Calu3 (cell line): ENCODE results near the gene PPIA. TPM values are rescaled to one million over a fixed set of nuclear protein-coding genes. Genes with fewer than 3 reads are reported as not detected.
A peak's percentile ranks its signal among the peaks of the same experiment; 100 is the strongest.

ENCODE experiments used
- BruUV-seq: library from RNA; stranded (reverse); fragments of 400-500 nt; replicated peaks from 2 replicates; lab custom pipeline; 2021; lab: Mats Ljungman, UMichigan
- CTCF ChIA-PET: fragments of 300-600 bp; sonication (Branson Sonifier 250); formaldehyde crosslinking; loops from one replicate; lab custom pipeline; 2022; ENCODE audit warnings: antibody characterized with exemption; lab: Charles Lee
- DNase-seq: peaks from one replicate; pipeline ENCODE4 v3.0.0; 2022
- H3K27ac Mint-ChIP-seq: one replicate; pipeline ENCODE4 v1.8.0; 2022; ENCODE audit warnings: mixed read lengths; ENCODE audit not compliant: unreplicated experiment
- H3K27me3 Mint-ChIP-seq: one replicate; pipeline ENCODE4 v1.8.0; 2022; ENCODE audit warnings: mixed read lengths; ENCODE audit not compliant: unreplicated experiment
- H3K36me3 Mint-ChIP-seq: one replicate; pipeline ENCODE4 v1.8.0; 2022; ENCODE audit warnings: mild to moderate bottlenecking, moderate library complexity, mixed read lengths; ENCODE audit not compliant: insufficient read depth, unreplicated experiment
- H3K4me1 Mint-ChIP-seq: one replicate; pipeline ENCODE4 v1.8.0; 2022; ENCODE audit warnings: mild to moderate bottlenecking, low read depth, mixed read lengths; ENCODE audit not compliant: unreplicated experiment
- H3K4me3 Mint-ChIP-seq: one replicate; pipeline ENCODE4 v1.8.0; 2022; ENCODE audit warnings: mild to moderate bottlenecking, low read depth, moderate library complexity, mixed read lengths; ENCODE audit not compliant: unreplicated experiment
- H3K9me3 Mint-ChIP-seq: one replicate; pipeline ENCODE4 v1.8.0; 2022; ENCODE audit warnings: low read depth, mixed read lengths; ENCODE audit not compliant: unreplicated experiment
- intact Hi-C: fragments of 100-400 bp; cut with micrococcal nuclease; formaldehyde crosslinking; loops from one replicate; pipeline ENCODE4 v1.10.0; 2022; ENCODE audit not compliant: unreplicated experiment
- total RNA-seq: library from RNA; stranded (reverse); gene quantifications from 2 replicates; pipeline ENCODE4 v1.2.3, GENCODE V29; 2022
- TF ChIP-seq, protein P1 (sequence below): fragments of 200-600 bp; IDR thresholded peaks from one replicate; pipeline ENCODE4 v1.8.0; 2022; ENCODE audit warnings: antibody characterized with exemption; ENCODE audit not compliant: unreplicated experiment

The PPIA gene
- total RNA-seq, 1 experiment from 2014 or later: 3,069 TPM

DNA sequence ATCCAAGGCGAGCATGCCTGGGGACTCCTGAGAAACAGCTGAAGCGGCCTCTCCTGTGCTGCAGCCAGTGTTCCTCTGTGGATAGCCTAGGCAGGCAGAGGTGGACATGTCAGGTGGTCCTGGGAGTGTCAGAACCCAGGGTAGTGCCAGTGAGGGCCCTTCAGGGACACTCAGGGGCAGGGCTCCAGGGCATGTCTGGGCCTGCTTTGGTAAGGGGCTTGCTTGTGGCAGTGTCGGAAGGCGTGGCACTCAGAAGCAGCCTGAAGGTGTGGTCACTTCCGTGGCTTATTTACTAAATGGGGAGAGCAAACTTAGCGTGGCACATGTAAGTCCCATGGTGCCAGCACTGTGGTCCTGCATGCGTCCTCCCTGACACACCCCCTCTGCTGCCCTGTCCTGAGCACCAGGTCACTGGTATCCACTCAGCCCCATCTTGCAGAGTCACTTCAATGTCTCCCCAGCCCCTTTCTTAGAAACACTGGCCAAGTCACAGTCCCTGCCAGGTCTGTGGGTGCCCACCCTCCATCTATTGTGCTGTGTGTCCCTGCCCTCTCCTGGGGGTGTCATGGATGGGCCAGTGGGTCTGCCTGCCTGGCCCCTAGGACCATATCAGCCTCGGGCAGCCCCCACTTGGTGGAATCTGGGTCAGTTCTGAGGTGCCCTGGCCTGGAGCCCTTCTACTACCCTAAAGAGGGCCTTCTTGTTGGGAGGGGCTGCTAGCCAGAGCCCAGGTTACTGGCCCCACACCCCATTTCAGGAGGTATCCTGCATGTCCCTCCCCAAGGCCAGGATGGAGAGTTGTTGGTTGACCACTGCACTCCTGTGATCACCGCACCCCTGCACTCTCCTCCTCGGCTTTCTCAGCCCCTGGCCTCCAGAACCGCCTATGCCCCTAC, 41.4 kb upstream of the PPIA start:
- Mint-ChIP-seq H3K27me3 (no peaks in the 10 kb centered on the region), H3K9me3 (no peaks in the 10 kb centered on the region), H3K4me3 (no peak overlapping the region), H3K4me1 (peaks cover 34% of the 10 kb centered on the region), H3K36me3 (peaks cover 58% of the 10 kb centered on the region), H3K27ac (peak overlapping the region; percentile 27)
- intact Hi-C loops: loop anchor here (5.0 kb wide), 1 partner anchor 92 kb away; the partner anchor contains the start of gene H2AZ2
- CTCF ChIA-PET: no interaction called here
- no peak for DNase-seq
- BruUV-seq: no TSS peak
- TF ChIP-seq, protein P1, sequence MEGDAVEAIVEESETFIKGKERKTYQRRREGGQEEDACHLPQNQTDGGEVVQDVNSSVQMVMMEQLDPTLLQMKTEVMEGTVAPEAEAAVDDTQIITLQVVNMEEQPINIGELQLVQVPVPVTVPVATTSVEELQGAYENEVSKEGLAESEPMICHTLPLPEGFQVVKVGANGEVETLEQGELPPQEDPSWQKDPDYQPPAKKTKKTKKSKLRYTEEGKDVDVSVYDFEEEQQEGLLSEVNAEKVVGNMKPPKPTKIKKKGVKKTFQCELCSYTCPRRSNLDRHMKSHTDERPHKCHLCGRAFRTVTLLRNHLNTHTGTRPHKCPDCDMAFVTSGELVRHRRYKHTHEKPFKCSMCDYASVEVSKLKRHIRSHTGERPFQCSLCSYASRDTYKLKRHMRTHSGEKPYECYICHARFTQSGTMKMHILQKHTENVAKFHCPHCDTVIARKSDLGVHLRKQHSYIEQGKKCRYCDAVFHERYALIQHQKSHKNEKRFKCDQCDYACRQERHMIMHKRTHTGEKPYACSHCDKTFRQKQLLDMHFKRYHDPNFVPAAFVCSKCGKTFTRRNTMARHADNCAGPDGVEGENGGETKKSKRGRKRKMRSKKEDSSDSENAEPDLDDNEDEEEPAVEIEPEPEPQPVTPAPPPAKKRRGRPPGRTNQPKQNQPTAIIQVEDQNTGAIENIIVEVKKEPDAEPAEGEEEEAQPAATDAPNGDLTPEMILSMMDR: no peak

DNA sequence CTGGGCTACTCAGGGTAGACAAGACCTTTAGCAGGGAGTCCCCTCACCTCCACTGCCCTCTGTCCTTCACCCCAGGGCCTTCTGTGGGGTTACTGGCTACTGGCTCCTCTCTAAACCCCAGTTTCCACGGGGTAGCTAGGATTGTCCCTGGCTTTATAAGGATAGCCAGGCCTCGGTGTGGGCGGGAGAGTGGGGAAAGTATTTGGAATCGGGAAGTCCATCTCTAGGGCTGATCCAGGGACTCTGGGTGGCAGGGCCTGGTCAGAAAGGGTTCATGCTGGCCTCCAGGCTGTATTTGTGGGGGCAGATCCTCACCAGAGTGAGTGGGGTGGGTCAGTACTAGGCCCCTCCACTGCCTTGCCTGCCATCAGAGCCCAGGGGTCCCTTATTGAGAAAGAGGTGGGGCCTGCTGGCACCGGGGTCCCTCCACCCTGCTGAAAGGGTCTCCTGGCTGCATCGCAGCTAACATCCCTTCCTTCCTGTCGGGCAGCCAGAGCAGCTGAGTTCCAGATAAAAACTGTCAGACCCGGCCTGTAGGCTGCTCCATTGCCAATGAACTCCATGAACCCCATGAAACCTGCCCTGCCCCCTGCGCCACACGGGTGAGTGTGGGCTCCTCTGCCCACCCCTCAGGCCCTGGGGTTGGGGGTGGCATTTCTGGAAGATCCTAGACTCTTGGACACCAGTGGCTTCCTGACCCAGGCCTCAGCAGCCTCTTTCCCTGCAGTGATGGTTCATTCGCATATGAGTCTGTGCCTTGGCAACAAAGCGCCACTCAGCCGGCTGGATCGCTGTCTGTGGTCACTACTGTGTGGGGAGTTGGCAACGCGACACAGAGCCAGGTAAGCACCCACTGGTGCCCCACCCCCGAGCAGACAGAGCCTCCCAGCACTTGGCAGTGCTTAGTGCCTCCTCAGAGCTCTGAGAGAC, 40.5 kb upstream of the PPIA start:
- H3K4me1 Mint-ChIP-seq: peaks cover 25% of the 10 kb centered on the region
- peaks cover 53% of the 10 kb centered on the region for H3K36me3 Mint-ChIP-seq
- H3K4me3 Mint-ChIP-seq: no peak overlapping the region
- BruUV-seq: no TSS peak
- peak overlapping the region; percentile 27 for H3K27ac Mint-ChIP-seq
- TF ChIP-seq, protein P1: no peak
- CTCF ChIA-PET: no interaction called here
- intact Hi-C loops: no loop called here
- DNase-seq: no peak
- no peaks in the 10 kb centered on the region for H3K27me3 Mint-ChIP-seq
- H3K9me3 Mint-ChIP-seq: no peaks in the 10 kb centered on the region

DNA sequence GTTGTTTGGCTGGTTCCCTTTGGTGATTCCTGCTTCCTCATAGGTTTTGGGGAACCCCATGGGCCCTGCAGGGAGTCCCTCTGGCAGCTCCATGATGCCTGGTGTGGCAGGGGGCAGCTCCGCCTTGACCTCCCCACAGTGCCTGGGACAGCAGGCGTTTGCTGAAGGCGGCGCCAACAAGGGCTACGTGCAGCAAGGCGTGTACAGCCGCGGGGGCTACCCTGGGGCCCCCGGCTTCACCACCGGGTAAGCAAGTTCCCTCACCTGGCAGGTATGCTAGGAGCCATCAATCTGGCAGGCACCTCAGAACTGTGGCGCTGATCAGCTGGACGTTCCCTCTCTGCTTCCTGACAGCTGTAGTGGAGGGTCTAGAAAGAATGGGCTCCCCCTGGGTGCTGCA, 39.6 kb upstream of the PPIA start:
- no peak for DNase-seq
- H3K27ac Mint-ChIP-seq: no peak overlapping the region
- BruUV-seq: no TSS peak
- CTCF ChIA-PET: no interaction called here
- no peaks in the 10 kb centered on the region for H3K27me3 Mint-ChIP-seq
- TF ChIP-seq, protein P1: no peak
- peaks cover 18% of the 10 kb centered on the region for H3K4me1 Mint-ChIP-seq
- H3K4me3 Mint-ChIP-seq: no peak overlapping the region
- intact Hi-C loops: no loop called here
- no peaks in the 10 kb centered on the region for H3K9me3 Mint-ChIP-seq
- peaks cover 56% of the 10 kb centered on the region for H3K36me3 Mint-ChIP-seq

DNA sequence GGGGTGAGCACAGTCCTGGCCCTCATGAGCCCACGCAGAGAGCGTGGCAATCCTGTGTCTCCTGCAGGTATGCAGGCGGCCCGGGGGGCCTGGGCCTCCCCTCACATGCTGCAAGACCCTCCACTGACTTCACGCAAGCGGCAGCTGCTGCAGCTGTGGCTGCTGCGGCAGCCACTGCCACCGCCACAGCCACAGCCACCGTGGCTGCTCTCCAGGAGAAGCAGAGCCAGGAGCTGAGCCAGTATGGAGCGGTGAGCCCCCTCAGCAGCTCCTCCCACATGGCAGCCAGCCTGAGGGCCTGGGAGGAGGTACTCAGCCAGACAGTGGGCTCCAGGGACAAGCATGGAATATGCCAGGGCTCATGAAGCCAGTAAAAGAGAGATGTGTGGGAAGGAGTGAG, 39.2 kb upstream of the PPIA start:
- intact Hi-C loops: no loop called here
- H3K4me3 Mint-ChIP-seq: no peak overlapping the region
- TF ChIP-seq, protein P1: no peak
- DNase-seq: no peak
- no peaks in the 10 kb centered on the region for H3K9me3 Mint-ChIP-seq
- CTCF ChIA-PET: no interaction called here
- no TSS peak for BruUV-seq
- no peaks in the 10 kb centered on the region for H3K27me3 Mint-ChIP-seq
- peaks cover 15% of the 10 kb centered on the region for H3K4me1 Mint-ChIP-seq
- peaks cover 57% of the 10 kb centered on the region for H3K36me3 Mint-ChIP-seq
- H3K27ac Mint-ChIP-seq: no peak overlapping the region
